HG03378 (cell line): ENCODE results near the gene GLB1L.
"Not testable (repeated sequence)": the region's sequence is repeated elsewhere in the genome, so short reads cannot be mapped to it uniquely, and the experiment has no call there.

Experiments
- ATAC-seq: cut with Tn5 transposase; IDR thresholded peaks from one replicate; pipeline ENCODE4 v1.9.1; 2021; ENCODE audit warnings: mild to moderate bottlenecking, moderate library complexity; ENCODE audit not compliant: unreplicated experiment

Gene GLB1L

DNA sequence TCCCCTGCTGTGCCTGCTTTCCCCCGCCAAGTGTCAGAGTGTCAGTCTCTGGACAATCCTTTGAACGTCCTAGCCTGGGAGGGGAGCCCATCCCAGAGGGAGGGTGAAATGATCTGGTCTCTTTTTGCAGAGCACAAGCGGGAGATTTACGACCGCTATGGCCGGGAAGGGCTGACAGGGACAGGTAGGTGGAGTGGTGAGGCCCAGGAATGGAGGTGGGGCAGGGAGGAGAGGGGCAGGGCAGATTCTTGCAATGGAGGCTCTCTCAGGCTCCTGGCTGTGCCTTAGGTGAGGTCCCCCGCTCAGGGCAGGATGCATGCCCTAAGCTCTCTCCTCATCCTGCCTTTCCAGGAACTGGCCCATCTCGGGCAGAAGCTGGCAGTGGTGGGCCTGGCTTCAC is 36.3 kb upstream of the GLB1L start:
- ATAC-seq, result no peak

DNA sequence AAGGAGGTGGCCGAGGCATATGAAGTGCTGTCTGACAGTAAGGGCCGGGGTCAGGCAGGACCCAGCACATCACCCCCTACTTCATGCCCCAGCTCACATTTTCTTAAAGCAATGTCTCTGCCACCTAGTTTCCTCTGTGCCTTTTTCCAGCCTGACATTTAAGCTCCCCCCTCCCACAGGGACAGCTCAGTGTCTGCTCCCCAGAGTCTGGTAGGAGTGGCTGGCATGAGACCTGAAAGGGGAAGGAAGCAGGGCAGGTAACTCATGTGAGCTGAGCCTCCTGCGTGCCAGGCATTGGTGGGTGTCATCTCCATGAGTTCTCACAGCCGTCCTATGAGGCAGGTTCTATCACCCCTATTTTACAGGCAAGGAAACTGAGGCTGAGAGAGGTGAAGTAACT is 35.4 kb upstream of the GLB1L start:
- ATAC-seq, result no peak

DNA sequence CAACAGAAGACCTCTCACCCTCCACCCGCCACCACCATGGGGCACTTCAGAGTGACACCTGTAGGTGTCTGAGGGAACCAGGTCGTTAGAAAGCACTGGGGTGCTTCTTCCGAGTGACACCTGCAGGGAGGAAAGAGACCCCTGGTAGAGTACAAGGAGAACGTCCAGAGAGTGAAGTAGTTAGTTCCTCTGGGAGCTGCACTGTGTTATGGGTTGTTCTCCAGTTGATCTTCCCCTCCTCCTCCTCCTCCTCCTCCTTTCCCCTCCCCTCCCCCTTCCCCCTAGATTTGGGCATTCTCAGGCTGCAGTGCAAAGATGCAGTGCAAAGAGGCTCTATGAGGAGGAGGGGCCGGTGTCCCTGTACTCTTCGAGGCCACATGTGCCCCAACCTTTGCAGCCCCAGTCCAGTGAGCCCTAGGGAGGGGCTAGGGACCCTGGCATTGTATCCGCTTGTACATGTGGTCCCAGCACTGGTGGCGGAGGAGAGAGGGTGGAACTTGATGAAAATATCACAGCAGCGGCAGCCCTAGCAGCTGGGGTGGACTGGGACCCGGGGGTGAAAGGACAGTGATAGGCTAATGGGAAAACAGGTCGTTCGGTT is 34.8 kb upstream of the GLB1L start:
- no peak for ATAC-seq

DNA sequence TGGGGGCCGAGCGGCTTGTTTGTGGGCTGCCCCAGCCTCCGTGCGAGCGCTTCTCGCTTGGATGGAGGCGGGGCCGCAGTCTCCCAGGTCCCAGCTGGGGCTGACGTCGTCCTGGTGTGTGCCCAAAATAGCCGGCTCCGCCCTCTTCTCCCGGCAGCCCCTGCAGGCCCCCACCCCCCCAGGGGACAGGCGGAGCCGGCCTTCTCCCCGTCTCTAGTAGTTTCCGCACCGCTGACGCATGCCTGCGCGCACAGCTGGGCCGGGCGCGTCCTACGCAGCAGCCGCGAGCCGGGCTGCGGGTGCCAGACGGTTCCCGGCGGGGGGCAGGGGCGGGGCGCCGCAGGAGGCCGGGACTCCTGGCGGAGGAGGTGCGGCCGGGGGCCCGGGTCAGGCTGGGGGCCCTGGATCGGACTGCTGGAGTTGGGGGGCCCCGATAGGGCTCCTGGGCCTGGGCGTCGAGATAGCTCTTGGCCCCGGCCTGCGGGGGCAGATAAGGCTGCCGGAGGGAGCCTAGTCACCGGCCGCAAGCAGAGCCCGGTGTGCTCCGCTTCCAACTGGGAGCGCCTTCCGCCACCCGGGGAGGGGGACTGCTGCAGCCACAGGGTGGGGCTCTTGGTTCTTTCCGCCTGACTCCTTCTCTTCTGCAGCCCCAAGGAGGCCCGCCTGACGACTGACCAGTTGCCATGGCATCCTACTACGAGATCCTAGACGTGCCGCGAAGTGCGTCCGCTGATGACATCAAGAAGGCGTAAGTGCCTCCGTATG is 34.1 kb upstream of the GLB1L start, which contains the start of gene DNAJB2:
TSS of gene DNAJB2 (plus strand) at position 216 of the 765 bp plus-strand sequence. CDS start at position 684, 468 bp downstream.
- peak; percentile 75 for ATAC-seq

DNA sequence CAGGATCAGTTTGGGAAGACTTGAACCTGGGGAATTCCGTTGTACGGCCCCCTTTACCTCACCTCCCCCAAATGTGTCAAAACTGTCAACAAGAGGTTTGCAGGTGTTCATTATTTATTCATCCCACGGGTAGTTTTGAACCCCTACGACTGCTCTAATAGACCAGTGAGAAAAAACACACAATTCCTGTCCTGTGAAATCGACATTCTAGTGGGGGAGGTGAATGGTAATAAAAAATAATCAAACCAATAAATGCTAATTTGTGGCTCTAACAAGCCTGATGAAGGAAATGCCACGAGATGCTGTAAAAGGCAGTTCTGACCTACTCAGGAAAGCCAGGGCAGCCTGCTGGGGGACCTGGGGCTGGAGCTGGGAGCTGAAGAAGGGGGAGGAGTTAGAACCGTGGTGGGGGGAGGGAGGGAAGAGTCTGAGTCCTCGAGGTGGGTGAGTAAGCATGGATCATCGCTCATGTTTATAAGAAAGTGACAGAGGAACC is 33.5 kb upstream of the GLB1L start:
- no peak for ATAC-seq

DNA sequence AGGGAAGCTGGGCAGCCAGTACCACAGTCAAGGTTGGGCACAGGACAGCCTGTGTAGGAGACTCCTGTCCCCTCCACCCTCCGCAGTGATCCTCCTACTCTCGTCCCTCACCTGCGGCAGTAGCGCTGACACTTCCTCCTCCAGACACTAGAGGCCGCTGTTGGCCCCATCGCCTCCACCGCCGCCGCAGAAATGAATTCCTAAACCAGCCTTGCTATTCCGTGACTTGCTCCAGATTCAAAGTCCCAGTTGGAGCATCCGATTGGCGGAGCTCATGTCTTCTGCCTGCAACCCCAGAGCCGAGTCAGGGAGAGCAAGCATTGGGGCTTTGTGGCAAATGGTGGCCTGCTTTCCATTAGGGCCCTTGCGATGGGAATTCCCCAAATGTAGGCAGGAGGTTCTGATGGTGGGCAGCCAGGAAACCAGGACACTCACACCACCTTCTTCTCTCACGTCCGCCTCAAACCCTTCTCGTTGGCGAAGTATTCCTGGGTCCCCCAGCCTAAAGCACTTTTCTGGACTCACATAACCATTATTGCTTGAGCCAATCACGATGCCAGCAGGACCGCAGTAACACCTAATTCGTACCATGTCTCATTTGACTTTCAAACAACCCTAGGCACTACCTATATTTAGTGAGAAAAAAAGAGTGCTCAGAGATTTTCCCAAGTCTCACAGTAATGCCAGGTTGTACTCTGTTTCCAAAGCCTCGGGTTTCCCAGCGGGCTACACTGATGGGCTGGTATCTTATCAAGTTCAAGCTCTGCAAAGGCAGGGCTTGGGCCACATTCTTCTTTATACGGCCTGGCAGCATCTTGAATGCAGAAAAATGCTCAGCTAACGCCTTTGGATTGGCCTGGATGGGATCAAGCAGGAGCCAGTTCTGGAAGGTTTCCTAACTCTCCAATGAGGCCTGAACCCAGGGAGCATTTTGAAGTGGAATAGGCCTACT is 32.7 kb upstream of the GLB1L start:
- no peak for ATAC-seq

DNA sequence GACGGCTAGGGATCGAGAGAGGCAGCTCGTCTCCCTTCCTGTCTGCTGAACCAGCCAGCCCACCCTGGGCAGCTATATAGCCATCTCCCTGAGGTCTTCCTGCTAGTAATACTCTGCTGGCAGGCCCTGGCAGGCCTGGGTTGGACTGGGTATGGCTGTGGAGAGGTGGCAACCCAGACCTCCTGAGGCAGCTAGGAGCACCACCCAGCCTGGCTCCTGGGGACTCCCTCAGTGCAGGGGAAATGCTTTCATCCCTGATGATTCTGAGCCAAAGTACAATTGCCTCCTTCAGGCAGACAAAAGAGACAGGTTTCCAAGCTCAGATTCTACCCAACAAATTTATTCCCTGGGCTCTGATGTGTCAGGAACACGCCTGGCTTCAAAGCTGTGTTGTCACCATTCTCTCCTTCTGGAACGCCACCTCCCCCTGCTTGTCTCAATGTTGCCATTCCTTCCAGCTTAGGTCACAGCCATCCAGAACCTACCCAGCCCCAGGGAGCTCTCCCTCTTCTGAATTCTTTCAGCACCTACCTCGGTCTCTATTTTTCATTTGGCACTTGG is 29.2 kb upstream of the GLB1L start:
- no peak for ATAC-seq

DNA sequence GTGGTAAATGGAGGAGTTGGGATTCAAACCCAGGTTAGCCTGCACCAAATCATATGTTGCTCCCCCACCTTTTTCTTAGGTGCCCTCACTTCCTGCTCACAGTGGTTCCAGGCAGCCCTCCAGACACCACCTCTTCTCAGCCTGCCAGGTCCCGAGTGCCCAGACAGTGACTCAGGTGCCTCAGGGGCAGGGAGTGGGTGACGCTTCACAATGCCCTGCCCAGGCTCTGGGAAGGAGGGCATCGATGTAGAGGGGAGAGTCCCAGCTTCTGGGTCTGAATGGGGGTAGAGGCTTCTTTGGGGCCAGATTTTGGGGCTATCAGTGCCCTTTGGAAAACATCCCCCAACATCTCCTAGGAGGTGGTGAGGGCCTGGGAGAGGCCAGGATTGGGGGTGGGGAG is 28.7 kb upstream of the GLB1L start:
- ATAC-seq, result no peak

DNA sequence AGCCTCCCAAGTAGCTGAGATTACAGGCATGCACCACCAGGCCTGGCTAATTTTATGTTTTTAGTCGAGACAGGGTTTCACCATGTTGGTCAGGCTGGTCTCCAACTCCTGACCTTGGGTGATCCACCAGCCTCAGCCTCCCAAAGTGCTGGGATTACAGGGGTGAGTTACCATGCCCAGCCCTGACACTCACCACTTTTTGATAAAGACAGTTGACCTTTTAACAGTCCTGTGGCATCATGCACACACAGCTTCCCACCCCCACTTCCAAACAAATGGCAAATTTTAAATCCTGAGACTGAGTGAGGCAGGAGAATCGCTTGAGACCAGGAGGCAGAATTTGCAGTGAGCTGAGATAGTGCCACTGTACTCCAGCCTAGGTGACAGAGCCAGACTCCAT is 27.8 kb upstream of the GLB1L start:
- ATAC-seq, result no peak

GRCh38 chr2:219272356-219272755 is 27.1 kb upstream of the GLB1L start:
- no peak for ATAC-seq

DNA sequence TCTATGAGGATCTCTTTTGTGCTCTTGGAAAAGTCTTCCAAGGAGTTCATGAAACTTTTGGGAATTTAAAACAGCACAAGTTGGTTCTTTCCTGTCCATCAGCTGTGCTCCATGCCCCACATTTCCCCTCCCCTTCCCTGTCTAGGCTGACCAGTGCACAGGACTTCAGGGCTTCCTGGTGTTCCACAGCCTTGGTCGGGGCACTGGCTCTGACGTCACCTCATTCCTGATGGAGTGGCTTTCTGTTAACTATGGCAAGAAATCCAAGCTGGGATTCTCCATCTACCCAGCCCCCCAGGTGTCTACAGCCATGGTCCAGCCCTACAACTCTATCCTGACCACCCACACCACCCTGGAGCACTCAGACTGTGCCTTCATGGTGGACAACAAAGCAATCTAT is 25.8 kb upstream of the GLB1L start:
- ATAC-seq, result no peak

- ATAC-seq, result no peak
Observed at GRCh38 chr2:219270055-219270372, 24.8 kb upstream of the GLB1L start.

GRCh38 chr2:219269362-219270054 is 24.3 kb upstream of the GLB1L start:
- ATAC-seq, result no peak

DNA sequence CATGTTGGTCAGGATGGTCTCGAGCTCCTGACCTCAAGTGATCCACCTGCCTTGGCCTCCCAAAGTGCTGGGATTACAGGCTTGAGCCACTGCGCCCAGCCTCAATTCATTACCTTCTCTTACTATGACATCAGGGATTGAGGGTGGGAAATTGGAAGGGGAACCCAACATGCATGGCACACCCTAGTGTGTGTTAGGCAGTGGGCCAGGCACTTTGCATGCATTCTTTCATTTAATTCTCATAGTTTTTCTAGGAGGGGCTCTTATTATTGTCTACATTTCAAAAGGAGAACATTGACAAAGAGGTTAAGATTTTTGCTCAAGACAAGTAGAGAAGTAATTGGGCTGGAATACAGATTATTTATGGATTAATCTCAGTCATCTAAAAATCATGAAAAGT is 23.1 kb upstream of the GLB1L start:
- ATAC-seq, result no peak

DNA sequence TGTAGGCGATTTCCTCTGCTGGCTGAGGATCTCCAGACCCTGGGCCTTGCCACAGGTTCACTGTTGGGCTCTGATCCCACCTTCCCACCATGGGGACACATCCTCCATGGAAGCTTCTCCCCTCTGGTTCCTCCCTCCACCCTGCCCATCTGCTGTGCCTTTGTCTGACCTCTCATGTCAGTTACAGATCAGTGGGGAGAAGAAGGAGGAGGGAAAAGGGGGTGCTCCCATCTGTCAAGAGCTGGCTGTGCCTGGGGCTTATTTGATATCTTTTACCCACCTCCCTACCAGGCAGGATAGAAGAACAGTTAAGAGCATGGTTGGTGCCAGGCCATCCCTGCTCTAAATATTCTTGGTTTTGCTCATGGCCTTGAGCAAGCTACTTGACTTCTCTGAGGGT is 21.6 kb upstream of the GLB1L start:
- no peak for ATAC-seq

GRCh38 chr2:219266232-219266631 is 21.0 kb upstream of the GLB1L start:
- no peak for ATAC-seq

DNA sequence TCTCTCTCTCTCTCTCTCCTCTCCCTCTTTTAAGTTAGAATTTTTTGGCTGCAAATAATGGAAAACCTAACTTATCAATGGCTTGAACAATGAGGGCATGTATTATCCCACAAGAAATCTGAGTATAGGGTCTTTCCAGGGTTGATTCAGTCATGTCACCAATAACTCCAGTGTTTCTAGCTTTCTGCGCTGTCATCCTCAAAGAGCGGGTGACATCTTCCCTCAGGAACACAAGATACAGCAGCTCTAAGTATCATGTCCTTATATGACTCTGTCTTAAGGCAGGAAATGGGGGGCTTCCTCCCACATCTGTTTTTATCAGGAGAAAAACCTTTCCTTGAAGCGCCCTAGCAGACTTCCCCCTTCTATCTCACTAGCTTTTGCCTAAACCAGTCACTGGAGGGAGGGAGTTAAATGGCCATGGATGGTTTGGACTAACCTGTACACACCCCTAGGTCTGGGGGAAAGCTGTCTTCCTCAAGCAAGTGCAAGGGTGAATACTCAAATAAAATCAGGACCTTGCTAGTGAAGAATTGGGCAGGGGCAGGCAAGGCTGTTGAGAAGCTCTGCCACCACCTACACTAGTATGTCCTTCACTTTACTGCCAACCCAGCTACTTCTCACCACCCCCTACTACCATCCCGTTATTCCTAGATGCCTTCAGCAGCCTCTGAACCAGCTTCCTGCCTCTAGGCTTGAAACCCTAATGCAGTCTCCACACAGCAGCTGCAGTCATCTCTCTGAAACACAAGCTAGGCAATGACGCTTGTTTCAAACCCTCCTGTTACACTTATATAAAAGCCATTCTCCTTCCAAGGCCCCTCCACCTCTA is 16.0 kb upstream of the GLB1L start:
- ATAC-seq, result no peak

- ATAC-seq, result not testable (repeated sequence)
Observed at GRCh38 chr2:219258942-219259341, 13.7 kb upstream of the GLB1L start.

GRCh38 chr2:219254590-219255201 is 9.5 kb upstream of the GLB1L start:
- ATAC-seq, result peak; percentile 35
